GM10266 (cell line): ENCODE data around the gene ARHGAP45.

Experiments
- DNase-seq: peaks from one replicate; pipeline ENCODE4 v3.0.0; 2012; ENCODE audit errors: extremely low spot score
- TF ChIP-seq, protein P1 (sequence below): IDR thresholded peaks from 2 replicates; pipeline ENCODE4 v1.5.1; 2012; ENCODE audit warnings: mild to moderate bottlenecking, low read depth; ENCODE audit not compliant: control insufficient read depth, insufficient read depth; ENCODE audit errors: missing control alignments

The ARHGAP45 gene

DNA sequence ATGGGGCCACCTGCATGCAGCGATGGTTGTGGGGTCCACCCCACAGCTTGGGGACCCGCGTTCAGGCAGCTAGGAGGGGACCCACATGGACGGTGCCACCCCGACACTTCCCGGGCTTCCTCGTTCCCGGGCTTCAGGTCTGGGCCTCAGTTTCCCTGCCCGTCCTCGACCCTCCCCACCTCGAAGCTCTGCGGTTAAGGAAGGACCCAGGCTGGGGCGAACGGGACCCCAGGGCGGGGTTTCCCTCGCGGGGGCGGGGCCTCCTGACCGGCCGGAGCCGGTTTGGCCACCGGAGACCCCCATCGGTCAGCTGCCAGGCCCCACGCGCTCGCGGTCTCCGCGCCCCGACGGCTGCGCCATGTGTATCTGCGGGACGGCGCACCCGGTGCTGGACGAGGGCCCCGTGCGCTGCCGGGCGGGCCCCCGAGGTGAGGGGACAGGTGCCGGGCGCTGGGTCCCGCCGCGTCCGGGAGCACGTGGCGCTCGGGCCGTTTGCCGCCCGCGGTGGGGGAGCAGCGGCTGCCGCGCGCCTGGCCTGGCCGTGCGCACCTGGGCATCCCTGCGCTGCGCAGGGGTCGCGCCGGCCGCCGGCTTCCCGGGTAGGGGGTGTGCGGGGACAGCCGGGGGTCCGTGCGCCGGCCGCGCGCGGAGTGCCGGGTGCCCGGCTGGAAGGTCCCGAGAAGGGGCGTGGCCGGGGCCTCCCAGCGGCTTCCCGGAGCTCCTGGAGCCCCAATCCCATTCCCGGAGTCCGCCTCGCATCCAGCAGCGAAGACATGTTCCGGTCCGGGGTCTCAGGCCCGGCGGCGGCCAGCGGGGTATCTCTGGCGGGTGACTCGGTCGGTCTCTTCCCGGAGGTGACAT, 4.2 kb downstream of the ARHGAP45 start:
- no peak for DNase-seq
- TF ChIP-seq, protein P1, sequence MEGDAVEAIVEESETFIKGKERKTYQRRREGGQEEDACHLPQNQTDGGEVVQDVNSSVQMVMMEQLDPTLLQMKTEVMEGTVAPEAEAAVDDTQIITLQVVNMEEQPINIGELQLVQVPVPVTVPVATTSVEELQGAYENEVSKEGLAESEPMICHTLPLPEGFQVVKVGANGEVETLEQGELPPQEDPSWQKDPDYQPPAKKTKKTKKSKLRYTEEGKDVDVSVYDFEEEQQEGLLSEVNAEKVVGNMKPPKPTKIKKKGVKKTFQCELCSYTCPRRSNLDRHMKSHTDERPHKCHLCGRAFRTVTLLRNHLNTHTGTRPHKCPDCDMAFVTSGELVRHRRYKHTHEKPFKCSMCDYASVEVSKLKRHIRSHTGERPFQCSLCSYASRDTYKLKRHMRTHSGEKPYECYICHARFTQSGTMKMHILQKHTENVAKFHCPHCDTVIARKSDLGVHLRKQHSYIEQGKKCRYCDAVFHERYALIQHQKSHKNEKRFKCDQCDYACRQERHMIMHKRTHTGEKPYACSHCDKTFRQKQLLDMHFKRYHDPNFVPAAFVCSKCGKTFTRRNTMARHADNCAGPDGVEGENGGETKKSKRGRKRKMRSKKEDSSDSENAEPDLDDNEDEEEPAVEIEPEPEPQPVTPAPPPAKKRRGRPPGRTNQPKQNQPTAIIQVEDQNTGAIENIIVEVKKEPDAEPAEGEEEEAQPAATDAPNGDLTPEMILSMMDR: no peak

GRCh38 chr19:1072371-1073015, 5.5 kb downstream of the ARHGAP45 start:
- TF ChIP-seq, protein P1: no peak
- no peak for DNase-seq

DNA sequence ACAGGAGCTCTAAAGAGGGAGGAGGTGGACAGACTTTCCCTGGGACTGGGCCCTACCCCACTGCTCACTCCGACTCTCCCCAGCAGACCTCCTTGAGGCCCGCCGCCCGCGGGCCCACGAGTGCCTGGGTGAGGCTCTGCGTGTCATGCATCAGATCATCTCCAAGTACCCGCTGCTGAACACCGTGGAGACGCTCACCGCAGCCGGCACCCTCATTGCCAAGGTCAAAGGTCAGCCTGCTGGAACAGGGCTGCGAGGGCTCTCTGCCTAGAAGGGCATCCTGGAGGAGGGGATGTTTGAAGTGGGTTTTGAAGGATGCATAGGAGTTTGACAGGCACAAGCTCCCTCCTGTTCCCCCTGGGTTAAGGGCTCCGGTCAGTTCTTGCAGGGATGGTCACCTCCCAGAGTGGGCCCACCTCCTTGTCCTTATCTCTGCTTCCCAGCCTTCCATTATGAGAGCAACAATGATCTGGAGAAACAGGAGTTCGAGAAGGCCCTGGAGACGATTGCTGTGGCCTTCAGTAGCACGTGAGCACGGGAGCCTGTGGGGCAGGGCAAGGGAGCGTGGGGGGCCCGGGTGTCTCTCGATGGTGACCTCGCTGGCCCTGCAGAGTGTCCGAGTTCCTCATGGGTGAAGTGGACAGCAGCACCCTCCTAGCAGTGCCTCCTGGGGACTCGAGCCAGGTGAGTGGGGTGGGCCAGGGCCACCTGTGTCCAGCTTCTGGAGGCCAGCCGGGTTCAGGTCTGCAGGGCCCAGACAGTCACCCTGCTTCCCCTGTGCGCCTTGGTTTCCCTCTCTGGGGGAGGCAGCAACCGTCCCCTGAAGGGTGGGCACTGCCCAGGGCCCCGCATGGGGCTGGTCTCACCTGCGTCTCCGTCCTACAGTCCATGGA, 6.3 kb downstream of the ARHGAP45 start:
- DNase-seq: no peak
- TF ChIP-seq, protein P1: no peak

DNA sequence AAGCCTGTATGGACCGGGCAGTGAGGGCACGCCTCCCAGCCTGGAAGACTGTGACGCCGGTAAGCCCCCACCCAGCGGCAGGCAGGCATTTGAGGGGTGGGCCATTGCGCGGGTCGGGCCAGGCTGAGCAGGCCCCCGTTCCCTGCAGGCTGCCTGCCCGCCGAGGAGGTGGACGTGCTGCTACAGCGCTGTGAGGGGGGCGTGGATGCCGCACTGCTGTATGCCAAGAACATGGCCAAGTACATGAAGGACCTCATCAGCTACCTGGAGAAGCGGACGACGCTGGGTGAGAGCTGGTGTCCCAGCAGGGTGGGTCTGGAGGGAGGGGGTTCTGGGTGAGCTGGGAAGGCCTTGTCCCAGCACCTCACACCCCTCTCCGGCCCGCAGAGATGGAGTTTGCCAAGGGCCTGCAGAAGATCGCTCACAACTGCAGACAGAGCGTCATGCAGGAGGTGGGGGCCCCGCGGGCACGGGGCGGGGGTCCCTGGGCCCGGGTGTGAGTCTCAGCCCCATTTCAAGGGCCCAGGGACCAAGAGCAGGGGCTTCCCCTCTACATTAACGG, 7.1 kb downstream of the ARHGAP45 start:
- TF ChIP-seq, protein P1: no peak
- no peak for DNase-seq

GRCh38 chr19:1074544-1075283, 7.7 kb downstream of the ARHGAP45 start:
- peak; percentile 98 for DNase-seq

DNA sequence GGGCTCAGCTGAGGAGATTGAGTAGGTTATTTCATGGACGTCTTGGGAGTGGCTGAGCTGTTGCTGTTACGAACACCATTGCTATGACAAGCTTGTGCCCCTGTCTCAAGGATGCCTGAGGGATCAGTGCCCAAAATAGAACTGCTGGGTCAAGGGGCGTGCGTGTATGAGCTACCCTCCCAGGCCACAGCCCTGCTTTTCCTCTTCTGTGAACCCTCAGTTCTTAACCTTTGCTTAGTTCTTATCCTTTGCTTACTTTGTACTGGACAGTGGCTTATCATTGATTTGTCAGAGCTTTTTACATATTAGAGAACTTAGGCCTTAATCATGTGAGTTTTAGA, 9.0 kb downstream of the ARHGAP45 start:
- TF ChIP-seq, protein P1: no peak

More at GRCh38 chr19:1074544-1075283, 7.7 kb downstream of the ARHGAP45 start:
- TF ChIP-seq, protein P1: no peak

More for the DNA sequence above, 9.0 kb downstream of the ARHGAP45 start:
- DNase-seq: no peak
